ENCODE measurements around the gene ERC1.
"Not testable (repeated sequence)": the region's sequence is repeated elsewhere in the genome, so short reads cannot be mapped to it uniquely, and the experiment has no call there.

Gene ERC1

GRCh38 chr12:1220127-1221092 lies 229.4 kb downstream of the ERC1 start:
- DNase-seq (ENCODE audit: low read depth) = no peak

GRCh38 chr12:1222858-1223639 lies 232.0 kb downstream of the ERC1 start:
- no peak for DNase-seq (ENCODE audit: low read depth)

- no peak for DNase-seq (ENCODE audit: low read depth)
Measured at GRCh38 chr12:1226951-1227350, 235.9 kb downstream of the ERC1 start.

- DNase-seq (ENCODE audit: low read depth) = no peak
Measured at GRCh38 chr12:1234073-1234472, 243.1 kb downstream of the ERC1 start.

- peak; percentile 45 for DNase-seq (ENCODE audit: low read depth)
Measured at GRCh38 chr12:1246637-1247036, 255.6 kb downstream of the ERC1 start.

- no peak for DNase-seq (ENCODE audit: low read depth)
Measured at GRCh38 chr12:1250641-1251040, 259.6 kb downstream of the ERC1 start.

GRCh38 chr12:1252758-1253157 lies 261.7 kb downstream of the ERC1 start:
- DNase-seq (ENCODE audit: low read depth) = no peak

- DNase-seq (ENCODE audit: low read depth) = not testable (repeated sequence)
Measured at GRCh38 chr12:1255125-1255524, 264.1 kb downstream of the ERC1 start.

- DNase-seq (ENCODE audit: low read depth) = not testable (repeated sequence)
Measured at GRCh38 chr12:1255854-1256253, 264.8 kb downstream of the ERC1 start.

GRCh38 chr12:1256285-1256684 lies 265.3 kb downstream of the ERC1 start:
- no peak for DNase-seq (ENCODE audit: low read depth)

GRCh38 chr12:1256991-1257390 lies 266.0 kb downstream of the ERC1 start:
- DNase-seq (ENCODE audit: low read depth) = no peak

GRCh38 chr12:1262011-1262410 lies 271.0 kb downstream of the ERC1 start:
- no peak for DNase-seq (ENCODE audit: low read depth)

- DNase-seq (ENCODE audit: low read depth) = no peak
Measured at GRCh38 chr12:1267243-1267642, 276.2 kb downstream of the ERC1 start.

- DNase-seq (ENCODE audit: low read depth) = no peak
Measured at GRCh38 chr12:1272142-1272541, 281.1 kb downstream of the ERC1 start.

GRCh38 chr12:1273051-1273450 lies 282.0 kb downstream of the ERC1 start:
- no peak for DNase-seq (ENCODE audit: low read depth)

GRCh38 chr12:1277905-1278304 lies 286.9 kb downstream of the ERC1 start:
- no peak for DNase-seq (ENCODE audit: low read depth)

- no peak for DNase-seq (ENCODE audit: low read depth)
Measured at GRCh38 chr12:1279050-1279449, 288.0 kb downstream of the ERC1 start.

- no peak for DNase-seq (ENCODE audit: low read depth)
Measured at GRCh38 chr12:1280059-1280458, 289.0 kb downstream of the ERC1 start.

GRCh38 chr12:1281683-1282366 lies 290.8 kb downstream of the ERC1 start:
- peak; percentile 31 for DNase-seq (ENCODE audit: low read depth)

GRCh38 chr12:1282670-1283315 lies 291.8 kb downstream of the ERC1 start:
- peak; percentile 51 for DNase-seq (ENCODE audit: low read depth)

GRCh38 chr12:1283316-1283715 lies 292.3 kb downstream of the ERC1 start:
- no peak for DNase-seq (ENCODE audit: low read depth)

- no peak for DNase-seq (ENCODE audit: low read depth)
Measured at GRCh38 chr12:1284611-1285010, 293.6 kb downstream of the ERC1 start.

Data from fibroblast of the conjunctiva (primary cell).